Breast epithelium (tissue), 4 donors: ENCODE data around the gene SLX4IP. TPM values are rescaled to one million over a fixed set of nuclear protein-coding genes. Genes with fewer than 3 reads are reported as not detected.

ENCODE experiments used
- DNase-seq, 2 donors: peaks; one replicate each; pipeline ENCODE4 v3.0.0-alpha.2; 2019; ENCODE audit warnings: low spot score in 2 of 2
- H3K27ac ChIP-seq, 2 donors: fragments of 200-600 bp; sonication (generic) in 1 of 2; one replicate each; pipeline ENCODE4 v1.5.1; 2016 to 2019; ENCODE audit warnings: mild to moderate bottlenecking in 1 of 2
- H3K27me3 ChIP-seq, 2 donors: fragments of 200-600 bp; sonication (generic) in 1 of 2; one replicate each; pipeline versions ENCODE4 v1.5.1 to v1.6.0; 2017 to 2019; ENCODE audit warnings: control low read depth in 1 of 2, mild to moderate bottlenecking in 1 of 2
- H3K36me3 ChIP-seq: fragments of 200-600 bp; one replicate; pipeline ENCODE4 v1.5.1; 2019
- H3K4me1 ChIP-seq, 2 donors: fragments of 200-600 bp; sonication (generic); one replicate each; pipeline ENCODE4 v1.5.1; 2016 to 2019; ENCODE audit warnings: control low read depth in 1 of 2
- H3K4me3 ChIP-seq, 3 donors: fragments of 200-600 bp; sonication (generic); 1 replicate in 2 of 3; 2 replicates in 1 of 3; pipeline ENCODE4 v1.5.1; 2016 to 2019; ENCODE audit warnings: mild to moderate bottlenecking in 3 of 3, moderate library complexity in 2 of 3
- H3K9me3 ChIP-seq, 2 donors: fragments of 200-600 bp; sonication (generic) in 1 of 2; one replicate each; pipeline ENCODE4 v1.5.1; 2016 to 2019; ENCODE audit warnings: control low read depth in 1 of 2
- POLR2A ChIP-seq: fragments of 450-650 bp; IDR thresholded peaks from one replicate; pipeline ENCODE4 v1.6.1; 2016; ENCODE audit warnings: antibody characterized with exemption, mild to moderate bottlenecking, moderate library complexity
- POLR2AphosphoS5 ChIP-seq, 3 donors: sonication (generic); formaldehyde crosslinking; IDR thresholded peaks; one replicate each; pipeline ENCODE4 v1.6.1; 2017; ENCODE audit warnings: antibody characterized with exemption in 3 of 3
- intact Hi-C: fragments of 100-400 bp; cut with DNase I; formaldehyde crosslinking; loops from one replicate; pipeline ENCODE4 v1.15.1; 2023; ENCODE audit warnings: low total_unique reads
- total RNA-seq, 3 donors: library from RNA; depleted of rRNA; stranded (reverse); fragments of >200 nt; gene quantifications; one replicate each; pipeline ENCODE4 v1.1.0, GENCODE V29; 2016
- TF ChIP-seq, protein P1 (sequence below), 3 donors: fragments of 450-650 bp; IDR thresholded peaks; one replicate each; pipeline ENCODE4 v1.5.1; 2016 to 2017; ENCODE audit warnings: antibody characterized with exemption in 3 of 3, mild to moderate bottlenecking in 3 of 3, moderate library complexity in 3 of 3

SLX4IP gene
- total RNA-seq, 3 donors from 2014 or later: 4.2 to 6.9 (median 5.9) TPM

DNA sequence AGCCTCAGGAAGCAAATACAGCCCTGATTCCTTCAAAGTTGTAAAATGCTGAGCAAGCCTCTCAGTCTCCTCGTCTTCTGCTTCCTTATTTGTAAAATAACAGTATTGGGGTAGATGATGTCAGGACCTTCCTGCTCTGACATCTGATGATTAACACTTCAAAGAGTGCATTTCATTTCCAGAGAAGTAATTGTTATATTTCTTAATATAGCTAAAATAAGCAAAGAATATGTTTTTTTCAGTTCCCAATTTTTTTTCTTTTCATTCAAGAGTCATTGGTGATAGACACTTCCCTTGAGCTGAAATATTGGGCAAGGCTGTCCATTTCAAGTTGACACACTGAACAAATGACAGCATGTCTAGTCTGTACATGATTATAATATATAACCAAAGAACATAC is 53.4 kb downstream of the SLX4IP start:
- H3K36me3 ChIP-seq: no peaks in the 10 kb centered on the region
- H3K27ac ChIP-seq: no peak overlapping the region
- no peaks in the 10 kb centered on the region for H3K27me3 ChIP-seq
- TF ChIP-seq, protein P1, sequence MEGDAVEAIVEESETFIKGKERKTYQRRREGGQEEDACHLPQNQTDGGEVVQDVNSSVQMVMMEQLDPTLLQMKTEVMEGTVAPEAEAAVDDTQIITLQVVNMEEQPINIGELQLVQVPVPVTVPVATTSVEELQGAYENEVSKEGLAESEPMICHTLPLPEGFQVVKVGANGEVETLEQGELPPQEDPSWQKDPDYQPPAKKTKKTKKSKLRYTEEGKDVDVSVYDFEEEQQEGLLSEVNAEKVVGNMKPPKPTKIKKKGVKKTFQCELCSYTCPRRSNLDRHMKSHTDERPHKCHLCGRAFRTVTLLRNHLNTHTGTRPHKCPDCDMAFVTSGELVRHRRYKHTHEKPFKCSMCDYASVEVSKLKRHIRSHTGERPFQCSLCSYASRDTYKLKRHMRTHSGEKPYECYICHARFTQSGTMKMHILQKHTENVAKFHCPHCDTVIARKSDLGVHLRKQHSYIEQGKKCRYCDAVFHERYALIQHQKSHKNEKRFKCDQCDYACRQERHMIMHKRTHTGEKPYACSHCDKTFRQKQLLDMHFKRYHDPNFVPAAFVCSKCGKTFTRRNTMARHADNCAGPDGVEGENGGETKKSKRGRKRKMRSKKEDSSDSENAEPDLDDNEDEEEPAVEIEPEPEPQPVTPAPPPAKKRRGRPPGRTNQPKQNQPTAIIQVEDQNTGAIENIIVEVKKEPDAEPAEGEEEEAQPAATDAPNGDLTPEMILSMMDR (IDR thresholded peaks at IDR 0.05): no peak
- TF ChIP-seq POLR2A: no peak
- H3K9me3 ChIP-seq: no peaks in the 10 kb centered on the region
- intact Hi-C loops: no loop called here
- no peaks in the 10 kb centered on the region for H3K4me1 ChIP-seq
- no peak overlapping the region for H3K4me3 ChIP-seq
- DNase-seq: no peak

DNA sequence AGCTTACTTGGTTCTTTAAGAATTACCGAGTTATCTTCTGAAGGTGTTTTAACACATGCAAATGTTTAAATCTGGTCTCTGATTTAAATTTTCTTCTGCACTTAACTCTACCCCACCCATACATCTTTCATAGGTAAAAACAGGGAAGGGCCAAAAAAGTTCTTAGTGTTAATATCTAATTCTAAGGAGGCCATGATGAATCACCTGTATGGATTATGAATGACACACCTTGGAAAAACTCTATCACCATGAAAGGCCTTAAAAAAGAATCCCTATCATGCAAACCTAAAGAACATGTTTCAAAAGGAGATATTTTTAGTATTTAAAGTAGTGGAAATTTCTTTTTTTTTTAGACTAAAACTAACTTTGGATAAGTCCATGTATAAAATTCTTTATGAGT is 54.7 kb downstream of the SLX4IP start:
- TF ChIP-seq, protein P1 (IDR thresholded peaks at IDR 0.05): no peak
- TF ChIP-seq POLR2A (no peak), POLR2AphosphoS5 (IDR thresholded peaks at IDR 0.05) (no peak)
- H3K27me3 ChIP-seq: no peaks in the 10 kb centered on the region
- no peaks in the 10 kb centered on the region for H3K36me3 ChIP-seq
- no peak overlapping the region for H3K4me3 ChIP-seq
- no peak for DNase-seq
- H3K4me1 ChIP-seq: no peaks in the 10 kb centered on the region
- no peak overlapping the region for H3K27ac ChIP-seq
- intact Hi-C loops: no loop called here
- no peaks in the 10 kb centered on the region for H3K9me3 ChIP-seq

DNA sequence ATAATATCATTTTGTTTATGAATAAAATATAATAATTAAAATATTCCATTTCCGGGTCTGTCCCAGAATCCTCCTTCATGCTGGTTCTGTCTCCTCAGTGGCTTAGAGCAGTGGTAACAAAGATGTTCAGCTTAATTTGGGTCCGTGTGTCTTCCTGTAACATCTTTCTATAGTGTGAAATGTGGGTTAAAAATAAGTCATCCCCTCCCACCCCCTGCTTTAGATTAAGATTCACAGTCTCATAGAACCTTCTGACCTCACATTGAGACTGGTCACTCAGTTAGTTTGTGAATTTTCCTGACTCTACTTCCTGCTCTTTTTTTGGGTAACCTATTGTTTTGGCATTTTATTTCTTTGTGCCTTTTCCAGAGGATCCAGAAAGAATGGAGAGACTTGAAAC is 55.2 kb downstream of the SLX4IP start:
- Histone ChIP-seq H3K27ac (no peak overlapping the region), H3K4me3 (no peak overlapping the region), H3K27me3 (no peaks in the 10 kb centered on the region), H3K9me3 (no peaks in the 10 kb centered on the region), H3K4me1 (no peaks in the 10 kb centered on the region), H3K36me3 (no peaks in the 10 kb centered on the region)
- TF ChIP-seq POLR2A (no peak), POLR2AphosphoS5 (IDR thresholded peaks at IDR 0.05) (no peak)
- TF ChIP-seq, protein P1 (IDR thresholded peaks at IDR 0.05): no peak
- intact Hi-C loops: no loop called here
- no peak for DNase-seq

DNA sequence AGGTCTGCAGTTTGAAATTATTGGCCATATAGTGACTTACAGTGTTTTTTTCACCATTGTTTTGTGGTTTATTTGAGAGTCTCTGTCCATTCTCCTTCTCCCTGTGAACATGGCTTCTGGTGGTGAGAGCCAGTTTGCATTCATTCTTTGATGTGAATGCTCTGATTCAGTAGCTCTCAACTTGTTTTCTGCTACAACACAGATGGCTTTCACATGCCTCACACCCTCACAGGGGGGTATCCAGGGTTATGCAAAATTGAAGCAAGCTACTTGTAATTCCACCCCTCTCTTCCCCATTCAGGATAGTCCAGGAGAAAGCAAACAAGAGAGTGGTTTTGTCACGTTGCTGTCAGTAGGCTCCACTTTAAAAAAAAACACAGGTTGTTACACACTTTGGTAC is 55.6 kb downstream of the SLX4IP start:
- Histone ChIP-seq H3K27me3 (no peaks in the 10 kb centered on the region), H3K27ac (no peak overlapping the region), H3K4me1 (no peaks in the 10 kb centered on the region), H3K9me3 (no peaks in the 10 kb centered on the region), H3K36me3 (no peaks in the 10 kb centered on the region), H3K4me3 (no peak overlapping the region)
- no peak for DNase-seq
- intact Hi-C loops: no loop called here
- TF ChIP-seq POLR2AphosphoS5 (IDR thresholded peaks at IDR 0.05) (no peak), POLR2A (no peak)
- TF ChIP-seq, protein P1 (IDR thresholded peaks at IDR 0.05): no peak

DNA sequence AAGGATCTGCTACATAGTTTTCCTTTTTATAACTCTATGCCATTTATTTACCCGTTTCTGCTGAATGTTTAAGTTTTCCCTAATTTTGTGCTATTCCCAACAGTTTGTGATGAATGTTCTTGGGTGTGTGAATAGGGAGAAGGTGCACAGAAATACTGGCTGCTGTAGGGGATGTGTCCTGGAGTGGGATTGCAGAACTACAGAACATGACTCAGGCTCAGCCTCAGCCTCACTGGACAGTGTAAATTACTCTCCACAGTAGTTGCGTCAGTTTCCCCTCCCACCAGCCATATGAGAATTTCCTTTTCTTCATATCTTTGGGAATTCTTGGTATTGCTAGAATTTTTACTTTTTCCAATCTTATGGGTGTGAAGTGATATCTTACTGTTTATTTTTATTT is 57.0 kb downstream of the SLX4IP start:
- DNase-seq: no peak
- Histone ChIP-seq H3K36me3 (no peaks in the 10 kb centered on the region), H3K27me3 (no peaks in the 10 kb centered on the region), H3K27ac (no peak overlapping the region), H3K4me3 (no peak overlapping the region), H3K9me3 (no peaks in the 10 kb centered on the region), H3K4me1 (no peaks in the 10 kb centered on the region)
- intact Hi-C loops: loop anchor here (2.0 kb wide), 1 partner anchor 41 kb away; no protein-coding TSS in a partner anchor
- TF ChIP-seq POLR2A (no peak), POLR2AphosphoS5 (IDR thresholded peaks at IDR 0.05) (no peak)
- TF ChIP-seq, protein P1 (IDR thresholded peaks at IDR 0.05): no peak
